ENCODE data around the gene TMA7. TPM values are rescaled to one million over a fixed set of nuclear protein-coding genes. Genes with fewer than 3 reads are reported as not detected.

The TMA7 gene
- total and polyA plus RNA-seq, 10 of the 15 experiments (the other 5 are each of a cell fraction or from before 2014, with no cell fraction given) = 319 to 1,760 (median 752) TPM

GRCh38 chr3:48413086-48413485 is 27.0 kb upstream of the TMA7 start (continued):
- TF ChIP-seq RBBP5 (conservative IDR thresholded peaks at IDR 0.05) (no peak), CBX3 (IDR thresholded peaks at IDR 0.05; ENCODE audit: borderline replicate concordance, low read depth) (no peak)

GRCh38 chr3:48413611-48414010 is 26.4 kb upstream of the TMA7 start:
- POLR2A ChIA-PET = interaction anchor here (0.6 kb wide), 1 partner anchor 12 kb away, joined by 6 read pairs; no protein-coding TSS in a partner anchor
- H3K79me2 ChIP-seq (ENCODE audit: control insufficient read depth, insufficient read depth, low read length) = no peaks in the 10 kb centered on the region
- H3K4me1 ChIP-seq (ENCODE audit: control insufficient read depth, insufficient read depth, low read length) = no peaks in the 10 kb centered on the region
- H2AFZ ChIP-seq (ENCODE audit: control insufficient read depth, low read depth, low read length) = no peak overlapping the region
- H3K9me3 ChIP-seq (replicated peaks; ENCODE audit: control insufficient read depth, insufficient read depth, low read length) = no peaks in the 10 kb centered on the region
- no peaks in the 10 kb centered on the region for H3K36me3 ChIP-seq (ENCODE audit: control insufficient read depth in 2 of 2, insufficient read depth in 2 of 2, low read length in 1 of 2)
- no peak for ATAC-seq
- no peak overlapping the region for H3K27ac ChIP-seq (ENCODE audit: control insufficient read depth, insufficient read depth)
- no peaks in the 10 kb centered on the region for H3K27me3 ChIP-seq (replicated peaks in 1 of 2; ENCODE audit: control insufficient read depth in 2 of 2, insufficient read depth in 2 of 2, low read length in 1 of 2)
- no TSS peak for BruUV-seq (replicated peaks)
- CTCF ChIA-PET = interaction anchor here (0.9 to 22.0 kb wide), 5 partner anchors 11 to 136 kb away, joined by 3 to 757 read pairs (median 3); partner anchors contain the start of genes CCDC51 and TMA7
- DNase-seq (ENCODE audit: low read depth, low spot score) = no peak
- FAIRE-seq = no peak
- H3K4me3 ChIP-seq = no peak overlapping the region
- TF ChIP-seq, protein P1, sequence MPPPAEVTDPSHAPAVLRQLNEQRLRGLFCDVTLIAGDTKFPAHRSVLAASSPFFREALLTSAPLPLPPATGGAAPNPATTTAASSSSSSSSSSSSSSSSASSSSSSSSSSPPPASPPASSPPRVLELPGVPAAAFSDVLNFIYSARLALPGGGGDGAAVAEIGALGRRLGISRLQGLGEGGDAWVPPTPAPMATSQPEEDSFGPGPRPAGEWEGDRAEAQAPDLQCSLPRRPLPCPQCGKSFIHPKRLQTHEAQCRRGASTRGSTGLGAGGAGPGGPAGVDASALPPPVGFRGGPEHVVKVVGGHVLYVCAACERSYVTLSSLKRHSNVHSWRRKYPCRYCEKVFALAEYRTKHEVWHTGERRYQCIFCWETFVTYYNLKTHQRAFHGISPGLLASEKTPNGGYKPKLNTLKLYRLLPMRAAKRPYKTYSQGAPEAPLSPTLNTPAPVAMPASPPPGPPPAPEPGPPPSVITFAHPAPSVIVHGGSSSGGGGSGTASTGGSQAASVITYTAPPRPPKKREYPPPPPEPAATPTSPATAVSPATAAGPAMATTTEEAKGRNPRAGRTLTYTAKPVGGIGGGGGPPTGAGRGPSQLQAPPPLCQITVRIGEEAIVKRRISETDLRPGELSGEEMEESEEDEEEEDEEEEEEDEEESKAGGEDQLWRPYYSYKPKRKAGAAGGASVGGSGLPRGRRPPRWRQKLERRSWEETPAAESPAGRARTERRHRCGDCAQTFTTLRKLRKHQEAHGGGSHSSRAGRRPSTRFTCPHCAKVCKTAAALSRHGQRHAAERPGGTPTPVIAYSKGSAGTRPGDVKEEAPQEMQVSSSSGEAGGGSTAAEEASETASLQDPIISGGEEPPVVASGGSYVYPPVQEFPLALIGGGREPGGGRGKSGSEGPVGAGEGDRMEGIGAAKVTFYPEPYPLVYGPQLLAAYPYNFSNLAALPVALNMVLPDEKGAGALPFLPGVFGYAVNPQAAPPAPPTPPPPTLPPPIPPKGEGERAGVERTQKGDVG (CRISPR knock-in tag; IDR thresholded peaks at IDR 0.05) = no peak
- TF ChIP-seq ZBTB33 (IDR thresholded peaks at IDR 0.05) (no peak), POLR2A (IDR thresholded peaks at IDR 0.05; ENCODE audit: low read depth, low read length) (0 out of 2 replicates have a peak, but pooled peaks have one; percentile 8), EP300 (IDR thresholded peaks at IDR 0.05; ENCODE audit: borderline replicate concordance in 1 of 2, control insufficient read depth in 1 of 2, low read depth in 2 of 2, low read length in 2 of 2) (no peak), BMI1 (IDR thresholded peaks at IDR 0.05; ENCODE audit: borderline replicate concordance) (no peak)
- no peaks in the 10 kb centered on the region for H4K20me1 ChIP-seq (ENCODE audit: control insufficient read depth, insufficient read depth)
- in situ Hi-C loops (cut with MboI) (no loop called here), intact Hi-C loops (cut with micrococcal nuclease; ENCODE audit: unreplicated experiment) (no loop called here)
- RAD21 ChIA-PET (ENCODE audit: unreplicated experiment) = interaction anchor here (1.4 to 3.8 kb wide), 2 partner anchors 13 to 22 kb away, joined by 4 to 15 read pairs; no protein-coding TSS in a partner anchor
- H3K4me2 ChIP-seq (ENCODE audit: control insufficient read depth, insufficient read depth) = no peak overlapping the region
- SMC1A ChIA-PET (ENCODE audit: uncharacterized antibody, unreplicated experiment) = interaction anchor here (0.9 to 1.7 kb wide), 2 partner anchors 13 to 22 kb away, joined by 3 to 5 read pairs; no protein-coding TSS in a partner anchor
- WGBS (ENCODE audit: insufficient coverage, insufficient replicate concordance, low lambda C conversion rate, missing lambda C conversion rate) = 44% methylated on average over 14 of the region's 14 CpGs
- H3K9ac ChIP-seq (ENCODE audit: control insufficient read depth, insufficient read depth, low read length) = no peak overlapping the region

Data from GM12878 (cell line).